GM18951 (cell line): Measurements from ENCODE around the gene TMEM151B.
"Not testable (repeated sequence)": the region's sequence is repeated elsewhere in the genome, so short reads cannot be mapped to it uniquely, and the experiment has no call there.

Source experiments
- POLR2A ChIP-seq: IDR thresholded peaks from 4 replicates; pipeline ENCODE4 v1.6.1; 2011; ENCODE audit warnings: mild to moderate bottlenecking; ENCODE audit not compliant: insufficient read length, insufficient read depth; ENCODE audit errors: extremely low read depth
- in situ Hi-C: fragments of 300-500 bp; cut with MboI; formaldehyde crosslinking; loops from one replicate; pipeline ENCODE4 v1.12.0; 2022; ENCODE audit warnings: low sequenced_read_pairs, mixed read lengths, inconsistent platforms; ENCODE audit not compliant: unreplicated experiment

The TMEM151B gene

DNA sequence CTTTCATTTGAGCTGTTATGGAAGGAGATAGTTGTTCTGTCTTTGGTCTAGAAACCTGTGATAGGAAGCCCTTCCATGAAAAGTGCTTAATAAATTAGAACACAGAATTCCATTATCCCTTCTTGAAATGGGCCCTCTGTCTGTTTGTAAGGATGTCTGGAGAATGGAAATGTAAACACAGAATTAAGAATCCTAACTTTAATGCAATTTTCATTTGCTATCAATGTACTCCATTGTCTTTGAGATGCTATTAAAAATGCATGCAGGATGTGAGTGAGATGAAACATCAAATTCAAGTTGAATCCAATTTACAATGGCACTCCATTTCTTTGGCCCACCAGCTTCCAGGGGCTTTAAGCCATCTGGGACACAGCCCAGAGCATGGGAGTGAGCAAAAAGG is 56.8 kb downstream of the TMEM151B start:
- in situ Hi-C loops, result no loop called here
- no peak for TF ChIP-seq POLR2A

DNA sequence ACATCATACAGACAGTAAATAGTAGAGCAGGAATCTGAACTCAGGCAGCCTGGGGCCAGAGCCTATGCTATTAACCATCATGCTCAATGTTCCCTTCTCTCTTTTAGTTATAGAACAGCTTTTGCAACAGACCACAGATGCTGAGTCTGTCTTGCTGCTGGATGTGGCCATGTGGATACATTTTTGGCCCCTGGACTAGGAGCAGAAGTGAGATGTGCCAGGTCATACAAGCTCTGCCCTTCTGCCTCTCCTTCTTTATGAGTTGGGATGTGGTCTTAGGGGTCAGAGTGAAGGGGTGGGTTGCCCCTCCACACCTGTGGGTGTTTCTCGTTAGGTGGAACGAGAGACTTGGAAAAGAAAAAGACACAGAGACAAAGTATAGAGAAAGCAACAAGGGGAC is 57.5 kb downstream of the TMEM151B start:
- in situ Hi-C loops, result no loop called here
- TF ChIP-seq POLR2A, result no peak

- in situ Hi-C loops, result not testable (repeated sequence)
Observed at GRCh38 chr6:44328203-44328602, 58.0 kb downstream of the TMEM151B start.

GRCh38 chr6:44329858-44330257 is 59.6 kb downstream of the TMEM151B start:
- no peak for TF ChIP-seq POLR2A
- in situ Hi-C loops, result loop anchor here (10.0 kb wide), 1 partner anchor 225 kb away; no protein-coding TSS in a partner anchor

GRCh38 chr6:44332585-44332984 is 62.3 kb downstream of the TMEM151B start:
- TF ChIP-seq POLR2A, result no peak
- in situ Hi-C loops, result loop anchor here (10.0 kb wide), 1 partner anchor 228 kb away; no protein-coding TSS in a partner anchor

GRCh38 chr6:44333273-44333919 is 63.1 kb downstream of the TMEM151B start:
- no peak for TF ChIP-seq POLR2A
- in situ Hi-C loops, result loop anchor here (10.0 kb wide), 1 partner anchor 229 kb away; no protein-coding TSS in a partner anchor

- no peak for TF ChIP-seq POLR2A
- in situ Hi-C loops, result loop anchor here (10.0 kb wide), 1 partner anchor 229 kb away; no protein-coding TSS in a partner anchor
Observed at GRCh38 chr6:44333942-44334341, 63.7 kb downstream of the TMEM151B start.

- in situ Hi-C loops, result loop anchor here (10.0 kb wide), 1 partner anchor 231 kb away; no protein-coding TSS in a partner anchor
Observed at GRCh38 chr6:44335631-44336030, 65.4 kb downstream of the TMEM151B start.

DNA sequence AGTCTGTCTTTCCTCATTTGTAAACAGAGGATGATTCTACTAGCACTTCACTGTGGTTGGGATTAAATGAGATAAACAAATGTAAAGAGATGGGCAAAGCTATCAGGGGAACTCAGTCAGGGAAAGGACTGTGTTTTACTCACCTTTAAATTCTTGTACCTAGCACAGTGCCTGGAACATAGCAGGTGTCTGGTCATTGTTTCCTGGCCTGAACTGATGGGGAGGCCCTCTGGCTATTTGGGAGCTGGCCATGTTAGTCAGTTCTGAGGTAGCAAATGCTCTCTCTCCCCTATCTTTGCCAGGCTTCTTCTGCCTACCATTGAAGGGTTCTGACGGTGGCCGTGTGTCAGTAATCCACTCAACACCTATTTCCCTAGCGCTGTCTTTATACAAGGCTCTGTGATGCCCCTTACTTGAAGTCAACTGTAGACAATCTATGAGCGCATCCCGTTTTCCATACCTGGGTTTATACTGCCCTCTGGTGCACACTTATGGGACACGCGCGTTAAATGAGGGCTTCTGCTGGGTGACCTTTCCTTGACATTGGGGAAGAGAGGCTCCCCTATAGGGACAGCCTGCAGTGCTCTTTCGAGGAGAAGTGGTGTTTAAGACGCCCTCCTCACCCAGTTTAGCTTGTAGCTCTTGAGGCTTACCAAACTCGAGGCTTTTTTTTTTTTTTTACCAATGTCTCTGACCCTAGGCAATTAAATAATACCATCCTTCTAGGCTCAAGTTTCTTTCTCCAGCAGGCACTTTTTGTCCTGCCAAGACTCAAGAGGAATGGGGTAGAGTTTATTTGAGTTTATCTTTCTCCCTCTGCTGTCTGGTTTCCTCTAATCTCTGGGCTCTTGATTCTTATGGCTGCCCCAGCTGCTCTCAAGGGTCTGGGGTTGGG is 68.2 kb downstream of the TMEM151B start:
- in situ Hi-C loops, result loop anchor here (10.0 kb wide), 1 partner anchor 234 kb away; no protein-coding TSS in a partner anchor
- TF ChIP-seq POLR2A, result no peak

More at GRCh38 chr6:44335631-44336030, 65.4 kb downstream of the TMEM151B start:
- TF ChIP-seq POLR2A, result no peak

GRCh38 chr6:44339301-44339700 is 69.1 kb downstream of the TMEM151B start:
- TF ChIP-seq POLR2A, result no peak
- in situ Hi-C loops, result loop anchor here (10.0 kb wide), 1 partner anchor 234 kb away; no protein-coding TSS in a partner anchor

DNA sequence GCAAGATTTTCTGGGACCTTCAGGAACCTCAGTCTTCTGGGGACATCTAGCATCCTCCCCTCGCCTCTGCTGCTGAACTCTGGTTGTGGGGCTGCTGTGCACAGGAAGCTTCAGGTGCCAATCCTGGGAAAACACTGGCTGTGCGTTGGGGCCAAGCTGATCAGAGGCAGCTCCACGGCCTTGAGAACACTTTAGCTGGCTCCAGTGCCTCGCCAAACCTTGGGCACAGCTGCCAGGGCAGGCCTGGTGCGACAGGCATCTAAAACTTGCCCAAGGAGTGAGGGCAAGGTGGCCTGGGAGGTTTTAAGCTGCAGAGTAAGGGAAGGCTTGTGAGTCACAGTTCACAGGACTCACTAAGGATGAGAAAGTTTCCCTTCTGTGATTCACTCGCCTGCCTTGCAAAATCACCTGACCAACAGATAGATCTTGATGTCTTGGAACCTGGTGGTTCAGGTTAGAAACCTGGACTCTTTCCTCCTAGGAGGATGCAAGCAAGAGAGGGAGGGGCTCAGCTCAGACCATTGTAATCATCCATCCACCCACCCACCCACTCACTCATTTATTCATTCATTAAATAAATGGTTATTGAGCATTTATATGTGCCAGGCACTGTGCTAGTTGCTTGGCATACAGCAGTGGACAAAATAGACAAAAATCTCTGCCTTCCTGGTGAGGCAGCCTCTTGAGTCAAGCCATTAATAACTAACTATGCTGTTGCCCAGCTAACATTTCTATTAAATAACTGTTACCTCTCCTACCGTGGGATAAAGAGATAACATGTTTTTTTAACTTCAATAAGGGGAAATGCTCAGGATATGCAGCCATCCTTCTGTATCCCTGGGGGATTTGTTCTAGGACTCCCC is 69.7 kb downstream of the TMEM151B start:
- in situ Hi-C loops, result loop anchor here (10.0 kb wide), 1 partner anchor 235 kb away; no protein-coding TSS in a partner anchor
- no peak for TF ChIP-seq POLR2A

GRCh38 chr6:44341095-44341890 is 71.0 kb downstream of the TMEM151B start:
- no peak for TF ChIP-seq POLR2A
- in situ Hi-C loops, result no loop called here
